GM19455 (cell line): ENCODE data around the gene WNT5B.
"Not testable (repeated sequence)": the region's sequence is repeated elsewhere in the genome, so short reads cannot be mapped to it uniquely, and the experiment has no call there.

Experiments
- ATAC-seq: cut with Tn5 transposase; IDR thresholded peaks from one replicate; pipeline ENCODE4 v1.9.1; 2021; ENCODE audit not compliant: unreplicated experiment

Gene WNT5B

GRCh38 chr12:1595690-1596347 is 33.2 kb upstream of the WNT5B start:
- no peak for ATAC-seq

GRCh38 chr12:1598757-1599156 is 30.3 kb upstream of the WNT5B start:
- no peak for ATAC-seq

GRCh38 chr12:1602706-1603105 is 26.3 kb upstream of the WNT5B start:
- not testable (repeated sequence) for ATAC-seq

- ATAC-seq: no peak
Observed at GRCh38 chr12:1603269-1603993, 25.6 kb upstream of the WNT5B start.

GRCh38 chr12:1604464-1604863 is 24.6 kb upstream of the WNT5B start:
- no peak for ATAC-seq

GRCh38 chr12:1605129-1606020 is 23.7 kb upstream of the WNT5B start:
- peak; percentile 47 for ATAC-seq

GRCh38 chr12:1606021-1606622 is 22.9 kb upstream of the WNT5B start:
- peak; percentile 42 for ATAC-seq

GRCh38 chr12:1607940-1608712 is 20.9 kb upstream of the WNT5B start:
- ATAC-seq: no peak

GRCh38 chr12:1608713-1609119 is 20.3 kb upstream of the WNT5B start:
- ATAC-seq: no peak

GRCh38 chr12:1610072-1610643 is 18.9 kb upstream of the WNT5B start:
- no peak for ATAC-seq

GRCh38 chr12:1611803-1612572 is 17.0 kb upstream of the WNT5B start:
- ATAC-seq: no peak

- ATAC-seq: no peak
Observed at GRCh38 chr12:1613860-1614259, 15.2 kb upstream of the WNT5B start.

GRCh38 chr12:1614360-1614759 is 14.7 kb upstream of the WNT5B start:
- no peak for ATAC-seq

GRCh38 chr12:1616233-1617066 is 12.6 kb upstream of the WNT5B start:
- no peak for ATAC-seq

GRCh38 chr12:1618489-1618888 is 10.5 kb upstream of the WNT5B start:
- no peak for ATAC-seq

- ATAC-seq: no peak
Observed at GRCh38 chr12:1619159-1619558, 9.9 kb upstream of the WNT5B start.

GRCh38 chr12:1619587-1619986 is 9.4 kb upstream of the WNT5B start:
- no peak for ATAC-seq

GRCh38 chr12:1620092-1620491 is 8.9 kb upstream of the WNT5B start:
- ATAC-seq: no peak

- no peak for ATAC-seq
Observed at GRCh38 chr12:1622406-1622805, 6.6 kb upstream of the WNT5B start.
